Medulla oblongata (tissue), 1 donor: ENCODE results near the gene CCN5.

Experiments
- DNase-seq: peaks from one replicate; pipeline ENCODE4 v3.0.0-alpha.2; 2015; ENCODE audit errors: extremely low spot score

CCN5 gene

GRCh38 chr20:44736170-44737021, 21.2 kb downstream of the CCN5 start:
- DNase-seq: peak; percentile 91

GRCh38 chr20:44737116-44737515, 21.9 kb downstream of the CCN5 start:
- DNase-seq: no peak

GRCh38 chr20:44738813-44739477, 23.8 kb downstream of the CCN5 start:
- DNase-seq: peak; percentile 93

- no peak for DNase-seq
These were observed 24.8 kb downstream of the CCN5 start for GRCh38 chr20:44739942-44740341.

- no peak for DNase-seq
These were observed 27.3 kb downstream of the CCN5 start for GRCh38 chr20:44742304-44743079.

- DNase-seq: no peak
These were observed 28.0 kb downstream of the CCN5 start for GRCh38 chr20:44743080-44743701.

GRCh38 chr20:44743916-44744655, 28.9 kb downstream of the CCN5 start:
- no peak for DNase-seq

- DNase-seq: no peak
These were observed 30.0 kb downstream of the CCN5 start for GRCh38 chr20:44745122-44745597.

- no peak for DNase-seq
These were observed 30.6 kb downstream of the CCN5 start, which contains the start of gene KCNK15 for GRCh38 chr20:44745598-44746366. TSS of gene KCNK15 (plus strand) at chr20:44745865. CDS start at chr20:44745911, 46 bp downstream.

- no peak for DNase-seq
These were observed 31.4 kb downstream of the CCN5 start for GRCh38 chr20:44746367-44747165.

GRCh38 chr20:44747166-44748004, 32.2 kb downstream of the CCN5 start:
- DNase-seq: peak; percentile 65

- DNase-seq: no peak
These were observed 32.8 kb downstream of the CCN5 start for GRCh38 chr20:44748005-44748370.

GRCh38 chr20:44750081-44750805, 35.1 kb downstream of the CCN5 start:
- no peak for DNase-seq

- no peak for DNase-seq
These were observed 37.1 kb downstream of the CCN5 start for GRCh38 chr20:44752099-44752931.

GRCh38 chr20:44754554-44754953, 39.4 kb downstream of the CCN5 start:
- DNase-seq: no peak

- no peak for DNase-seq
These were observed 41.0 kb downstream of the CCN5 start for GRCh38 chr20:44756011-44756688.
